OCI-LY1 (cell line): Measurements from ENCODE around the gene WDHD1.

Source experiments
- CTCF ChIP-seq: fragments of 200-600 bp; sonication (generic), shearing (Covaris generic); IDR thresholded peaks from 2 replicates; pipeline ENCODE4 v1.5.1; 2017; ENCODE audit warnings: mild to moderate bottlenecking, antibody characterized with exemption, low read length, moderate library complexity, mixed read lengths
- EZH2 ChIP-seq: fragments of 200-600 bp; sonication (generic), shearing (Covaris generic); IDR thresholded peaks from 2 replicates; pipeline ENCODE4 v1.8.0; 2017; ENCODE audit warnings: borderline replicate concordance, mixed run types, mild to moderate bottlenecking, antibody characterized with exemption, low read length, moderate library complexity, mixed read lengths

- TF ChIP-seq CTCF (no peak), EZH2 (no peak)
These were observed 82.0 kb downstream of the WDHD1 start for GRCh38 chr14:54944737-54945391.
